GM23338 (cell line): ENCODE data around the gene TGFBR1. TPM values are rescaled to one million over a fixed set of nuclear protein-coding genes. Genes with fewer than 3 reads are reported as not detected.

Experiments
- ATAC-seq: fragments of 200-7000 bp; cut with Tn5 transposase; 3 replicates; pipeline ENCODE4 v1.9.1; 2020
- DNase-seq: peaks from one replicate; pipeline ENCODE4 v3.0.0-alpha.2; 2015; ENCODE audit warnings: low spot score
- H2AFZ ChIP-seq: fragments of 200-600 bp; sonication (generic); 2 replicates; pipeline ENCODE4 v1.8.0; 2016; ENCODE audit warnings: antibody characterized with exemption, mild to moderate bottlenecking, moderate library complexity
- H3F3A ChIP-seq: fragments of 200-600 bp; sonication (generic); replicated peaks from 2 replicates; pipeline ENCODE4 v1.8.0; 2017; ENCODE audit warnings: antibody characterized with exemption, mixed run types, low read depth
- H3K27ac ChIP-seq: fragments of 200-600 bp; sonication (generic); 2 replicates; pipeline ENCODE4 v1.6.1; 2016; ENCODE audit warnings: low read depth
- H3K27me3 ChIP-seq: fragments of 200-600 bp; sonication (generic); 2 replicates; pipeline ENCODE4 v1.8.0; 2016; ENCODE audit warnings: mild to moderate bottlenecking, mixed run types, moderate library complexity; ENCODE audit not compliant: insufficient read depth
- H3K36me3 ChIP-seq: fragments of 200-600 bp; sonication (generic); 2 replicates; pipeline ENCODE4 v1.8.0; 2016; ENCODE audit warnings: mild to moderate bottlenecking; ENCODE audit not compliant: insufficient read depth
- H3K4me1 ChIP-seq: fragments of 200-600 bp; sonication (generic); 2 replicates; pipeline ENCODE4 v1.8.0; 2016; ENCODE audit warnings: mild to moderate bottlenecking, moderate library complexity; ENCODE audit not compliant: insufficient read depth
- H3K4me2 ChIP-seq: fragments of 200-600 bp; sonication (generic); 2 replicates; pipeline ENCODE4 v1.7.1; 2017; ENCODE audit warnings: mixed run types
- H3K4me3 ChIP-seq: fragments of 200-600 bp; sonication (generic); 2 replicates; pipeline ENCODE4 v1.6.1; 2016; ENCODE audit warnings: mixed run types
- H3K79me2 ChIP-seq: fragments of 200-600 bp; sonication (generic); replicated peaks from 2 replicates; pipeline ENCODE4 v1.8.0; 2017; ENCODE audit warnings: mild to moderate bottlenecking; ENCODE audit not compliant: insufficient read depth
- H3K9me2 ChIP-seq: fragments of 200-600 bp; sonication (generic); 2 replicates; pipeline ENCODE4 v1.8.0; 2017; ENCODE audit not compliant: insufficient read depth
- H4K20me1 ChIP-seq: fragments of 200-600 bp; sonication (generic); replicated peaks from 2 replicates; pipeline ENCODE4 v1.8.0; 2017; ENCODE audit warnings: mild to moderate bottlenecking; ENCODE audit not compliant: insufficient read depth
- H3K27ac Mint-ChIP-seq: 2 replicates; pipeline ENCODE4 v1.8.0; 2020; ENCODE audit warnings: inconsistent platforms, mild to moderate bottlenecking, moderate library complexity, mixed read lengths
- H3K27me3 Mint-ChIP-seq: 3 replicates; pipeline ENCODE4 v1.8.0; 2022; ENCODE audit warnings: low read depth, mild to moderate bottlenecking, moderate library complexity, mixed read lengths, inconsistent platforms; ENCODE audit not compliant: insufficient read depth, poor library complexity
- H3K36me3 Mint-ChIP-seq: 3 replicates; pipeline ENCODE4 v1.8.0; 2021; ENCODE audit warnings: low read depth, mild to moderate bottlenecking, inconsistent platforms, moderate library complexity, mixed read lengths
- H3K4me1 Mint-ChIP-seq: 3 replicates; pipeline ENCODE4 v1.8.0; 2020; ENCODE audit warnings: mild to moderate bottlenecking, inconsistent platforms, mixed read lengths
- H3K4me3 Mint-ChIP-seq: 3 replicates; pipeline ENCODE4 v1.8.0; 2021; ENCODE audit warnings: moderate library complexity, mild to moderate bottlenecking, inconsistent platforms, mixed read lengths
- H3K9me3 Mint-ChIP-seq: 3 replicates; pipeline ENCODE4 v1.8.0; 2020; ENCODE audit warnings: moderate library complexity, mild to moderate bottlenecking, inconsistent platforms, mixed read lengths
- ETS1 ChIP-seq: IDR thresholded peaks from 2 replicates; pipeline ENCODE4 v1.6.1; 2016; ENCODE audit warnings: antibody characterized with exemption
- EZH2 ChIP-seq: fragments of 200-600 bp; sonication (generic); IDR thresholded peaks from one replicate; pipeline ENCODE4 v1.8.0; 2017; ENCODE audit warnings: antibody characterized with exemption, mild to moderate bottlenecking, low read depth; ENCODE audit not compliant: unreplicated experiment
- EZH2phosphoT487 ChIP-seq: fragments of 200-600 bp; sonication (generic); IDR thresholded peaks from one replicate; pipeline ENCODE4 v1.8.1; 2018; ENCODE audit warnings: antibody characterized with exemption; ENCODE audit not compliant: unreplicated experiment
- JUNB ChIP-seq: IDR thresholded peaks from one replicate; pipeline ENCODE4 v1.6.1; 2016; ENCODE audit warnings: antibody characterized with exemption; ENCODE audit not compliant: unreplicated experiment
- REST ChIP-seq: IDR thresholded peaks from one replicate; pipeline ENCODE4 v1.6.1; 2018; ENCODE audit warnings: antibody characterized with exemption; ENCODE audit not compliant: unreplicated experiment
- STAT1 ChIP-seq: IDR thresholded peaks from one replicate; pipeline ENCODE4 v1.6.1; 2016; ENCODE audit warnings: antibody characterized with exemption; ENCODE audit not compliant: unreplicated experiment
- ZNF331 ChIP-seq: fragments of 250-450 bp; sonication (Bioruptor Pico); IDR thresholded peaks from 2 replicates; pipeline ENCODE4 v1.5.0; 2020; ENCODE audit warnings: low read depth, mild to moderate bottlenecking, moderate library complexity
- polyA plus RNA-seq: library from polyadenylated mRNA; unstranded; fragments of >200 nt; fragmentation: Nextera tagmentation; extraction: Ambion mirVana; gene quantifications from 2 replicates; pipeline ENCODE4 v1.2.1, GENCODE V29; 2016
- total RNA-seq: library from RNA; depleted of rRNA; stranded (reverse); fragments of >200 nt; shearing (Covaris generic); gene quantifications from 2 replicates; pipeline ENCODE4 v1.2.3, GENCODE V29; 2014

Gene TGFBR1
- total and polyA plus RNA-seq, 2 experiments from 2014 or later = 9.3 to 40.2 TPM

GRCh38 chr9:99056886-99057664 lies 47.8 kb upstream of the TGFBR1 start (continued):
- TF ChIP-seq REST (no peak), ETS1 (no peak), STAT1 (no peak), ZNF331 (CRISPR knock-in tag) (no peak), JUNB (no peak), EZH2 (no peak)

GRCh38 chr9:99057665-99058625 lies 47.0 kb upstream of the TGFBR1 start:
- Mint-ChIP-seq H3K27me3 (no peaks in the 10 kb centered on the region), H3K4me3 (no peak overlapping the region), H3K4me1 (no peaks in the 10 kb centered on the region; the same call in 2 of the 3 replicates), H3K9me3 (no peaks in the 10 kb centered on the region), H3K27ac (no peak overlapping the region), H3K36me3 (no peaks in the 10 kb centered on the region)
- no peaks in the 10 kb centered on the region for H3K9me2 ChIP-seq
- no peak overlapping the region for H2AFZ ChIP-seq
- H3K79me2 ChIP-seq = no peaks in the 10 kb centered on the region
- no peaks in the 10 kb centered on the region for H3K36me3 ChIP-seq
- DNase-seq = no peak
- no peaks in the 10 kb centered on the region for H3F3A ChIP-seq
- H3K4me2 ChIP-seq = no peak overlapping the region
- H3K27me3 ChIP-seq = no peaks in the 10 kb centered on the region
- no peak overlapping the region for H3K4me3 ChIP-seq
- no peak overlapping the region for H3K27ac ChIP-seq
- no peaks in the 10 kb centered on the region for H4K20me1 ChIP-seq
- no peaks in the 10 kb centered on the region for H3K4me1 ChIP-seq
- no peak for ATAC-seq
- TF ChIP-seq REST (no peak), EZH2 (no peak), EZH2phosphoT487 (no peak)
